Ishikawa (cell line): Measurements from ENCODE around the gene MLN.

Experiments used
- CEBPB ChIP-seq: IDR thresholded peaks from 2 replicates; pipeline ENCODE4 v1.6.1; 2012
- CREB1 ChIP-seq: IDR thresholded peaks from 2 replicates; pipeline ENCODE4 v1.6.1; 2012; ENCODE audit warnings: low read depth
- EGR1 ChIP-seq: IDR thresholded peaks from 2 replicates; pipeline ENCODE4 v1.6.1; 2012
- EP300 ChIP-seq: IDR thresholded peaks from 2 replicates; pipeline ENCODE4 v1.6.1; 2012; ENCODE audit warnings: borderline replicate concordance
- FOXM1 ChIP-seq: IDR thresholded peaks from 2 replicates; pipeline ENCODE4 v1.6.1; 2012; ENCODE audit warnings: low read depth, borderline replicate concordance
- MAX ChIP-seq: IDR thresholded peaks from 2 replicates; pipeline ENCODE4 v1.6.1; 2012
- NFIC ChIP-seq: IDR thresholded peaks from 2 replicates; pipeline ENCODE4 v1.6.1; 2012
- RAD21 ChIP-seq: IDR thresholded peaks from 2 replicates; pipeline ENCODE4 v1.6.1; 2012; ENCODE audit warnings: low read depth
- TAF1 ChIP-seq: IDR thresholded peaks from 2 replicates; pipeline ENCODE4 v1.6.1; 2012; ENCODE audit warnings: low read depth, mild to moderate bottlenecking
- TCF12 ChIP-seq: IDR thresholded peaks from 2 replicates; pipeline ENCODE4 v1.6.1; 2012; ENCODE audit warnings: low read depth
- TEAD4 ChIP-seq: IDR thresholded peaks from 2 replicates; pipeline ENCODE4 v1.6.1; 2012
- USF1 ChIP-seq: IDR thresholded peaks from 2 replicates; pipeline ENCODE4 v1.6.1; 2012
- YY1 ChIP-seq: IDR thresholded peaks from 2 replicates; pipeline ENCODE4 v1.6.1; 2012; ENCODE audit warnings: low read depth
- ZBTB7A ChIP-seq: IDR thresholded peaks from 2 replicates; pipeline ENCODE4 v1.6.1; 2012; ENCODE audit warnings: low read depth
- TF ChIP-seq, protein P1 (sequence below): IDR thresholded peaks from 2 replicates; pipeline ENCODE4 v1.6.1; 2012; ENCODE audit warnings: low read depth, mild to moderate bottlenecking

MLN gene

GRCh38 chr6:33837971-33838665, 34.3 kb upstream of the MLN start:
- TF ChIP-seq EGR1 (no peak), CREB1 (no peak), NFIC (no peak)
- TF ChIP-seq, protein P1, sequence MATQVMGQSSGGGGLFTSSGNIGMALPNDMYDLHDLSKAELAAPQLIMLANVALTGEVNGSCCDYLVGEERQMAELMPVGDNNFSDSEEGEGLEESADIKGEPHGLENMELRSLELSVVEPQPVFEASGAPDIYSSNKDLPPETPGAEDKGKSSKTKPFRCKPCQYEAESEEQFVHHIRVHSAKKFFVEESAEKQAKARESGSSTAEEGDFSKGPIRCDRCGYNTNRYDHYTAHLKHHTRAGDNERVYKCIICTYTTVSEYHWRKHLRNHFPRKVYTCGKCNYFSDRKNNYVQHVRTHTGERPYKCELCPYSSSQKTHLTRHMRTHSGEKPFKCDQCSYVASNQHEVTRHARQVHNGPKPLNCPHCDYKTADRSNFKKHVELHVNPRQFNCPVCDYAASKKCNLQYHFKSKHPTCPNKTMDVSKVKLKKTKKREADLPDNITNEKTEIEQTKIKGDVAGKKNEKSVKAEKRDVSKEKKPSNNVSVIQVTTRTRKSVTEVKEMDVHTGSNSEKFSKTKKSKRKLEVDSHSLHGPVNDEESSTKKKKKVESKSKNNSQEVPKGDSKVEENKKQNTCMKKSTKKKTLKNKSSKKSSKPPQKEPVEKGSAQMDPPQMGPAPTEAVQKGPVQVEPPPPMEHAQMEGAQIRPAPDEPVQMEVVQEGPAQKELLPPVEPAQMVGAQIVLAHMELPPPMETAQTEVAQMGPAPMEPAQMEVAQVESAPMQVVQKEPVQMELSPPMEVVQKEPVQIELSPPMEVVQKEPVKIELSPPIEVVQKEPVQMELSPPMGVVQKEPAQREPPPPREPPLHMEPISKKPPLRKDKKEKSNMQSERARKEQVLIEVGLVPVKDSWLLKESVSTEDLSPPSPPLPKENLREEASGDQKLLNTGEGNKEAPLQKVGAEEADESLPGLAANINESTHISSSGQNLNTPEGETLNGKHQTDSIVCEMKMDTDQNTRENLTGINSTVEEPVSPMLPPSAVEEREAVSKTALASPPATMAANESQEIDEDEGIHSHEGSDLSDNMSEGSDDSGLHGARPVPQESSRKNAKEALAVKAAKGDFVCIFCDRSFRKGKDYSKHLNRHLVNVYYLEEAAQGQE, result no peak

DNA sequence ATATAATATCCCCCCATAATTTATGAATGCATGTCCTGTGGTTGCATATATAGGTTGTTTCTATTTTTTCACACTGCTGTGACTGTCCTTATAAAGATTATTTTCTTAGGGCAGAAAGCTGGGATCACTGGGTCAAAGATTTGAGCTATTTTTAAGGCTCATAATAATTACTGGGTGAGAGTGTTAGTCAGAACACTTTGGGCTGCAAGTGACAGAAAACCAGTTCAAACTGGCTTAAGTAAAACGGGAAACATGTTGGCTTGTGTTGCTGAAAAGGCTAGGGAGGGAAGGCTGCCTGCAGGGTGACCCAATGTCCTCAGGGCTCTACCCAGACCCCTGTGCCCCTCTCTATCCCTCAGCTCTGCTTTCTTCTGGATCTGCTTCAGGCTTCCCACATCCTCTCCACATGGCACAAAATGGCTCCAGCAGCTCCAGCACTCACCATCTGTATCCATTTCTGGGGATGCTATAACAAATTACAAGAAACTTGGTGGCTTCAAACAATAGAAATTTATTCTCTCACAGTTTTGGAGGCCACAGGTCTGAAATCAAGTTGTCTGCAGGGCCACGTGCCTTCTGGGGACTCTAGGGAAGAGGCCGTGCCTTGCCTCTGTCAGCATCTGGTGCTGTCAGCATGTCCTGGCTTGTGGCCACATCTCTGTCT, 33.1 kb upstream of the MLN start:
- TF ChIP-seq FOXM1 (no peak), TCF12 (no peak), NFIC (no peak), EGR1 (no peak), ZBTB7A (no peak), RAD21 (no peak), USF1 (no peak), CREB1 (no peak), TEAD4 (no peak), CEBPB (no peak), EP300 (no peak), YY1 (no peak), TAF1 (no peak), MAX (no peak)
- TF ChIP-seq, protein P1, result no peak

GRCh38 chr6:33834401-33835392, 30.9 kb upstream of the MLN start:
- no peak for TF ChIP-seq FOXM1
- no peak for TF ChIP-seq NFIC
- no peak for TF ChIP-seq CEBPB
- TF ChIP-seq CREB1, result no peak
- TF ChIP-seq ZBTB7A, result no peak
- TF ChIP-seq USF1, result peak; percentile 83
- 0 out of 2 replicates have a peak, but pooled peaks have one; percentile 37 for TF ChIP-seq MAX

DNA sequence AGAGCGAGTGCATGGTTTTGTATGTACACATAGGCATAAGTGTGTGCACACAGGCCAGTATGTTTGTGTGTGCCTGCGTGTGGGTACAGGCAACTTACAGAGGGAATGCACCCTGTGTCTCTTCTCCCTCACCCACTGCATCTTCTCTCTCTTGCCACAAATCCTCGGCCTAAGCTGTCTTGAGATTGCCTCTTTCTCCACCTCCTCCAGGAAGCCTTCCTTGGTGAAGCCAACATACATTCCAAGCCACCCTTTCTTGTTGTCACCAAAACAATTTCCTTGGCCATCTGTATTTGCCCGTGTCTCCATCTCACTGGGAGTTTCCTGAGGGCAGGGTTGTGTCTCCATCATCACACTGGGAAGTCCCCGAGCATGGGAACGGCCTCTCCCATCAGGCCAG, 29.8 kb upstream of the MLN start:
- TF ChIP-seq CEBPB (no peak), YY1 (no peak), RAD21 (no peak), FOXM1 (no peak)

DNA sequence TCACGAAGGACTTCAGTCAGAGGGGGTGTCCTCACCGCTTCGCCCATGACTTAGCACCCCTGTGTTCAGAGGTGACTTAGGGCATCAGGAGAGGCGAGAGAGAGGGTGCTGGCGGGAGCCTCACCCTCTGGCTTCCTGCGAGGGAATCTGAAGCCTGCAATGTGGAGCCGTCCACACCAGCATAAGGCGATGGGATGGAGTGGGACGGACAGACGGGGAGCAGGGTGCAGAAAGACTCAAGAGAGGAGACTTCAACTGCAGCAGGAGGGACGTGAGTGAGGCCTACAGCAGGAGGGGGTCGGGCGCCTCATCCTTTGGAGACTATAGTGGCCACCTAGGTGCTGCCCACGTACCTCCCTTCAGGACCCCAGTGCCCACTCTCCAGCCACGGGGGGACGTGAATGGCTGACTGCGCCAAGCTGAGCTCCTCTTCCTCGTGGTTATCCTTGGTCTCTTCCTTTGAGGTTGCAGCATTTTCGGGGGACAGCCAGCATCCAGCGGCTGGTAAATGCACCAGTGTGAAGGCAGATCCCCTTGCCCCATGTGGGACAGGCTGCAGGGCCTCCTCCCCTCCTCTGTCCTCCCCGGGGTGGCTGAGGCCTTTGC, 26.9 kb upstream of the MLN start:
- TF ChIP-seq, protein P1, result no peak
- no peak for TF ChIP-seq USF1
- no peak for TF ChIP-seq TCF12
- no peak for TF ChIP-seq FOXM1
- TF ChIP-seq ZBTB7A, result no peak
- TF ChIP-seq CEBPB, result no peak
- no peak for TF ChIP-seq EGR1
- no peak for TF ChIP-seq CREB1
